Activated CD8-positive, alpha-beta T cell treated with anti-CD3 and anti-CD28 coated beads, Interleukin-2, amount 10 ng/mL, durations not matched to agents 7 days and 5 days (primary cell): ENCODE measurements around the gene SYNC. TPM values are rescaled to one million over a fixed set of nuclear protein-coding genes. Genes with fewer than 3 reads are reported as not detected.
"Not testable (repeated sequence)": the region's sequence is repeated elsewhere in the genome, so short reads cannot be mapped to it uniquely, and the experiment has no call there.

ENCODE experiments used
- ATAC-seq: fragments of 150-1000 bp; cut with Tn5 transposase; one replicate; pipeline ENCODE4 v1.10.0; 2021; ENCODE audit warnings: moderate library complexity
- CTCF ChIA-PET: fragments of 350-600 bp; sonication (Branson Sonifier 250); formaldehyde crosslinking; loops from one replicate; lab custom pipeline; 2021; ENCODE audit warnings: antibody characterized with exemption; lab: Charles Lee
- POLR2A ChIA-PET: fragments of 350-600 bp; sonication (Branson Sonifier 250); formaldehyde crosslinking; loops from one replicate; lab custom pipeline; 2021; ENCODE audit warnings: antibody characterized with exemption; lab: Charles Lee
- DNase-seq: peaks from one replicate; pipeline ENCODE4 v3.0.0-alpha.2; 2020
- H3K27ac Mint-ChIP-seq: one replicate; pipeline ENCODE4 v1.8.0; 2021; ENCODE audit warnings: mild to moderate bottlenecking, mixed read lengths
- H3K27me3 Mint-ChIP-seq: one replicate; pipeline ENCODE4 v1.8.0; 2021; ENCODE audit warnings: low read depth, mixed read lengths
- H3K36me3 Mint-ChIP-seq: one replicate; pipeline ENCODE4 v1.8.0; 2021; ENCODE audit warnings: low read depth, mixed read lengths
- H3K4me1 Mint-ChIP-seq: one replicate; pipeline ENCODE4 v1.8.0; 2021; ENCODE audit warnings: low read depth, mixed read lengths
- H3K4me3 Mint-ChIP-seq: one replicate; pipeline ENCODE4 v1.8.0; 2021; ENCODE audit warnings: mild to moderate bottlenecking, mixed read lengths
- H3K9me3 Mint-ChIP-seq: one replicate; pipeline ENCODE4 v1.8.0; 2022; ENCODE audit warnings: mixed read lengths; ENCODE audit not compliant: insufficient read depth
- total RNA-seq, 2 experiments: library from RNA; stranded (reverse); gene quantifications; one replicate each; pipeline ENCODE4 v1.2.3, GENCODE V29; 2021

The SYNC gene
- total RNA-seq, 2 experiments from 2014 or later = not detected

GRCh38 chr1:32635508-32636277 lies 66.9 kb downstream of the SYNC start:
- peaks cover 32% of the 10 kb centered on the region for H3K36me3 Mint-ChIP-seq
- H3K4me1 Mint-ChIP-seq = peaks cover 16% of the 10 kb centered on the region
- DNase-seq (no peak), ATAC-seq (no peak)
- H3K27me3 Mint-ChIP-seq = no peaks in the 10 kb centered on the region
- H3K9me3 Mint-ChIP-seq = no peaks in the 10 kb centered on the region
- CTCF ChIA-PET = no interaction called here
- H3K4me3 Mint-ChIP-seq = no peak overlapping the region
- POLR2A ChIA-PET = interaction anchor here (0.7 kb wide), 1 partner anchor 315 kb away, joined by 3 read pairs; no protein-coding TSS in a partner anchor
- H3K27ac Mint-ChIP-seq = no peak overlapping the region

- CTCF ChIA-PET = no interaction called here
- Mint-ChIP-seq H3K27ac (no peak overlapping the region), H3K4me1 (peaks cover 22% of the 10 kb centered on the region), H3K9me3 (no peaks in the 10 kb centered on the region), H3K4me3 (no peak overlapping the region), H3K36me3 (peaks cover 41% of the 10 kb centered on the region), H3K27me3 (no peaks in the 10 kb centered on the region)
- DNase-seq = no peak
- POLR2A ChIA-PET = interaction anchor here (0.6 to 0.8 kb wide), 2 partner anchors 20 to 1311 kb away, joined by 3 read pairs; no protein-coding TSS in a partner anchor
- no peak for ATAC-seq
Measured at GRCh38 chr1:32632829-32633228, 69.7 kb downstream of the SYNC start.

GRCh38 chr1:32630173-32630572 lies 72.4 kb downstream of the SYNC start:
- ATAC-seq, H3K4me3 Mint-ChIP-seq, DNase-seq, H3K9me3 Mint-ChIP-seq, H3K27ac Mint-ChIP-seq, H3K27me3 Mint-ChIP-seq: not testable (repeated sequence)
- Mint-ChIP-seq H3K36me3 (peaks cover 46% of the 10 kb centered on the region), H3K4me1 (peaks cover 31% of the 10 kb centered on the region)
- POLR2A ChIA-PET = interaction anchor here (1.1 to 1.8 kb wide), 2 partner anchors 19 to 21 kb away, joined by 3 to 6 read pairs; partner anchors contain the start of gene RBBP4
- CTCF ChIA-PET = interaction anchor here (2.1 kb wide), 1 partner anchor 10 kb away, joined by 5 read pairs; no protein-coding TSS in a partner anchor

Other genes with a start within 250 kb of the SYNC start
- not detected for gene ZBTB8B, start 237.7 kb downstream of the SYNC start, total RNA-seq
- under 1 TPM; 0.11 to 0.18 TPM for gene ZBTB8A, start 163.3 kb downstream of the SYNC start, total RNA-seq
- 10 to 100 TPM; 50.5 to 54.1 TPM for gene ZBTB8OS, start 52.2 kb downstream of the SYNC start, total RNA-seq
- 100 to 1,000 TPM; 290 to 298 TPM for gene RBBP4, start 51.6 kb downstream of the SYNC start, total RNA-seq
- gene YARS1, start 114.6 kb upstream of the SYNC start, total RNA-seq = 100 to 1,000 TPM; 175 to 189 TPM
- 10 to 100 TPM; 78.3 to 78.9 TPM for gene S100PBP, start 114.9 kb upstream of the SYNC start, total RNA-seq
- not detected for gene FNDC5, start 168.1 kb upstream of the SYNC start, total RNA-seq
- gene HPCA, start 183.7 kb upstream of the SYNC start, total RNA-seq = not detected
- gene TMEM54, start 198.6 kb upstream of the SYNC start, total RNA-seq = not detected